ENCODE results near the gene FASN.
A peak's percentile ranks its signal among the peaks of the same experiment; 100 is the strongest.

FASN gene

DNA sequence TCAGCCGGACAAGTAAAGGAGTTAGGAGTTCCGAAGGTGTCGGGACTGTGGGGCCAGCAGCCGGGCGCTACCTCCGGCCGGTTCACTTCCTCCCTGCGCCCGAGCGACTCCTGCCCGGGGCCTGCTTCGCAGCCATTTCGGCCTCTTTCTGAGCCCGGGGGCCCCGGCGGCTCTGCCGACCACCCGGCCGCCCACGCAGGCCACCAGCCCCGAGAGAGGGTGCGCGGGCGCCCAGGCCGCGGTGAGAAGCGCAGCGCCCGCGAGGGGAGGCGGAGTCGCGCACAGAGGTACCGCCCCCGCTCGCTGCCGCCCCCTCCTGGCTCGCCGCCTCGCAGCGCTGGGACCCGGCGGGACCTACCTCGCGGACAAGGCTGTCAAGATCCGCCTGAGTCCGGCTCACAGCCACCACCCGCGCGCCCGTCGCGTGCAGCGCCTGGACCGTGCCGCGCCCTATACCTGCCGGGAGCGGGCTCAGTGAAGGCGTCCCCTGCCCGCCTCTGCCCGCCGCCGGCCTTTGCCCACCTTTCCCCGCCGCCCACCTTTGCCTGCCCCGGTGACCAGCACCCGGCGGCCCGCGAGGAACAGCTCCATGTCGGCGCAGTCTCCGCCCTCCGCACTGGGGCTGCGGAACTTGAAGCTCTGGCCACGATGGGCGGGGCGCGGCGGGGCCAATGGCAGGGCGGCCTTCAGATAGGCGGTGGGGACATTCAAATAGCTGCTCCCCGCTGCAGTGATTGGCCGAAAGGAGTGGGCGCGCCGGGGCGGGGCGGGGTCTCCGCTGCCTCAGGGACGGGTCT, 60.7 kb downstream of the FASN start, which contains the start of gene DCXR:
Gene DCXR, minus strand, starts transcription at position 606 of the 797 bp plus-strand sequence. Its CDS starts 15 bp downstream, at position 591.
- DNase-seq = peak; percentile 86 to 95

DNA sequence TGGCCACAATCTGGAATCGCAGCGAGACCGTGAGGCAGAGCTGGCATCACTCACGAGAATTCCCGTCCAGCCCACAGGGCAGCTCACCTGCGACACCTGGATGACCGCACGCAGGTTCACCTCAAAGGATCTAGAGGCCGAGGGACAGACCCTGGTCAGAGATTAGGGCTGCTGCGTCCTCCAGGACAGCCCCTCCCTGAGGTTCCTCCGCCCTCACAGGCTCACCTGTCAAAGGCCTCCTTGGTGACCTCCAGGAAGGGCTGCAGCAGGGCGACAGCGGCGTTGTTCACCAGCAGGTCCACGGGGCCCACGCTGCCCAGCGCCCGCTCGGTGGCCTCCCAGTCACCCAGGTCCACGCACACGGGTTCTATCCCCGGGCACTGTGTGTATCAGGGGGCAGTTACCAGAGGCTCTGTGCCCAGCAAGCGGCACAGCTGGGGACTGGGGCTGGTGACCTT, 61.4 kb downstream of the FASN start:
- no peak for DNase-seq

DNA sequence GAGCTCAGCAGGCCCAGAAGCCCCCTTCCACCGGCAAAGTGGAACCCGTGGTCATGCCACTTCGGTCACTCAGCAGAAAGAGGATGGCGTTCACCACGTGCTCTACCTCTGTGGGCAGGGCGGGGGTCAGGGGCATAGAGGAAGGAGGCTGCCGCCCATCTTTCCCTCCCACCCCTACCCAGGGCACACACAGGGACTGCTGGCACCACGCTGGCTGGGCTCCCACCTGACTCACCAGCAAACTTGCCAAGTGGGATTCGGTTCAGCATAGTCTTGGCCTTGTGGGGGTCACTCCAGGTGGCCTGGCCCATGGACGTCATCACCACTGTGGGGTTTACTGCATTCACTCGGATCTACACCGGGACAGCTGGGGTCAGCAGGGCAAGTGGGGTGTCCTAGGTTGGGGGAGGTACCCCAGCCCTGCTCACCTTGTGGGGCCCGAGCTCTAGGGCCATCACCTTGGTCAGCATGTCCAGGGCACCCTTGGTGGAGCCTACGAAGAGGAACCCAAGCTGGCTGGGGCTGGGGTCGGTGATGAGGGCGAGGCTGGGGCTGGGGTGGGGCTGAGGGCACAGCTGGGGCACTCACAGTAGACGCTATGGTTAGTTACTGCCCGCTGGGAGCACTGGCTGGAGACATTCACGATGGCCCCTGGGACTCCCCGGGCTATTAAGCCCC, 61.9 kb downstream of the FASN start:
- no peak for DNase-seq

DNA sequence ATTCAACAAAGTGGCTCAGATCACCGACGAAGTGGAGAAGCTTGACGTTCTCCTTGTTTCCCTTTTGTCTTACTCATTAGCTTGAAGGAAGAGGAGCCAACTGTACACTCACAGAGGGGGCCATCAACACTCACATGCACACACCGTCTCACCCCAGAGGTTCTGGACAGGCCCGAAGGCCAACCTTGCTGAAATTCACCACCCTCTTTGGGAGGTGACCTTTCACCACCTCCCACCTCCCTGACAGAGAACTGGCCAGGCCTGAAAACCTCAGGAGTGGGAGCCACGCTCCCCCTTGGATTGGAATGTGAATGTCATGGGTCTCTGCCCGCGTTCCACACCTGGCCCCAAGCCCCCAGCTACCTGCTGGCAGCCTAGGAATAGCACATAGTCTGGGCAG, 62.5 kb downstream of the FASN start:
- no peak for DNase-seq

DNA sequence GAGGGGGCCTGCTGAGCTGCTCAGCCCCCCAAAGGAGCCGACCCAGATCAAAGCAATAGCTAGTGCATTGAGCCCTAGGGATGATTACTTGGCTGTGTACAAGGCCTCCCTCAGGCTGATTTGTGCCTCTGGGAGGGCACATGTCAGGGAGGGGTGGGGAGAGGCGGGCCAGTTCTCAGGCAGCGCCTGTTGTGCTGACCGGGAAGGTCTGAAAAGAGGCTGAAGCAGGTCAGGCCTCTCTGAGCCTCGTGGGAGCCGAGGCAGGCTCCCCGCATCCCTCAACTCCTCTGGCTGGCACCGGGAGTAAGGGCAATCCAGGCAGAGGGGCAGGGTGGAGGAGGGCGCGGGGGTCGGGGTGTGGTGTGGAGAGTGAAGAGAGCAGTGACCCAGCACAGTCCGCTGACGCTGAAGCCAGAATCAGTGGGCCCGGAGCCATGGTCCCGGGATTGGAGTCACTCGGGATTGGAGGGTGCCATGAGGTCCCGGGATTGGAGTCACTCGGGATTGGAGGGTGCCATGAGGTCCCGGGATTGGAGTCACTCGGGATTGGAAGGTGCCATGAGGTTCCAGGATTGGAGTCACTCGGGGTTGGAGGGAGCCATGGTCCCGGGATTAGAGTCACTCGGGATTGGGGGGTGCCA, 63.5 kb downstream of the FASN start:
- no peak for DNase-seq

DNA sequence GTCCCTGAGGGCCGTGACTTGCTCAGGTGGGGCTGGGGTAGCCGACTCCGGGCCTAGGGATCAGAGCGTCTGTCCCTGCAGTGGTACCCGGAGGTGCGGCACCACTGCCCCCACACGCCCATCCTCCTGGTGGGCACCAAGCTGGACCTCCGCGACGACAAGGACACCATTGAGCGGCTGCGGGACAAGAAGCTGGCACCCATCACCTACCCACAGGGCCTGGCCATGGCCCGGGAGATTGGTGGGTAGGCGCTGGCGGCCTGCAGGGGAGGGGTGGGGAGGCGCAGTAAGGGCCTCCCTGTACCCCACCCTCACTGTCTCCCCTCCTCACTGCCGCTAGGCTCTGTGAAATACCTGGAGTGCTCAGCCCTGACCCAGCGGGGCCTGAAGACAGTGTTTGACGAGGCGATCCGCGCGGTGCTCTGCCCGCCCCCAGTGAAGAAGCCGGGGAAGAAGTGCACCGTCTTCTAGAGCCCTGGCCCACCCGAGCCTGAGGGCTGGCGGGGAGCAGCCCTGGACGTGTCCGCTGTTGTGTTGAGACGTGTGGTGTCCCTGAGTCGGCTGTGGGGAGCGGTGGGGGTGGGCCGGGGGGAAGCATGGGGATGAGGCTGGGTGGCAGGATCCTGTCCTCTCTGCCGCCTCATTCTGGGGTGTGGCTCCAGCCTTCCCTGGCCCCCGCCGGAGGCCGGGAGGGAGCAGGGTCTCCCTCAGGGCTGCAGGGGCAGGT, 64.5 kb downstream of the FASN start:
- no peak for DNase-seq

DNA sequence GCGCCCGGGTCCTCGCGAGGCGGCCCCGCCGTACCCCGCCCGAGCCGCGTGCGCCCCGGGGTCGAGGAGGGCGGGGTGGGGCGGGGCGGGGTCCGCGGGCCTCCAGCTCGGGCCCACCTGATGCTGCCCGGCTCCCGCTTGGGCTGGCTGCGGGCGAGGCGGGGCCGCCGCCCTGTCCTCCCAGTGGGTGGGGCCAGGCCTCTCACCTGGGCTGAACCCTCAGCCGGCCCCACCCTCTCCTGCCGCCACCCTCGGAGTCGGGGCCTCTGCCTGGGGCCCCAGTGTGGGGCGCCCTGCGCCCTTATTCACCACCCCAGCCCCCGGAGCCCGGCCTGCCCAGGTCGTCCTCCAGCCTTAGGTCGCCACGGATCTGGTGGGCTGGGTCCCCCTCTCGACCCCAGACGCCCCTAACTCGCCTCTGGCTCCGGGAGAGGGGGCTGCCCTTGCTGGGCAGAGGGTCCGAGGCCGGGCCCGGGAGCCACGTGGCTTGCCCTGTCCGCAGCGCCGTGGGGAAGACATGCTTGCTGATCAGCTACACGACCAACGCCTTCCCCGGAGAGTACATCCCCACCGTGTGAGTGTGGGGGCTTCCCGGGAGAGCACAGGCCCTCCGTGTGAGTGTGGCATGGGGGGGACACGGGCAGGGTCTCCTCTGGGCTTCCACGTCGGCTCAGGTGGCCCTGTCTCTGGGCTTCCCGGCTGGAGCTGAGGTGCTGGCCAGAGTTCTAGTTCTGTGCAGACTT, 66.0 kb downstream of the FASN start:
- DNase-seq = peak in 1 of 2 experiments; percentile 14

DNA sequence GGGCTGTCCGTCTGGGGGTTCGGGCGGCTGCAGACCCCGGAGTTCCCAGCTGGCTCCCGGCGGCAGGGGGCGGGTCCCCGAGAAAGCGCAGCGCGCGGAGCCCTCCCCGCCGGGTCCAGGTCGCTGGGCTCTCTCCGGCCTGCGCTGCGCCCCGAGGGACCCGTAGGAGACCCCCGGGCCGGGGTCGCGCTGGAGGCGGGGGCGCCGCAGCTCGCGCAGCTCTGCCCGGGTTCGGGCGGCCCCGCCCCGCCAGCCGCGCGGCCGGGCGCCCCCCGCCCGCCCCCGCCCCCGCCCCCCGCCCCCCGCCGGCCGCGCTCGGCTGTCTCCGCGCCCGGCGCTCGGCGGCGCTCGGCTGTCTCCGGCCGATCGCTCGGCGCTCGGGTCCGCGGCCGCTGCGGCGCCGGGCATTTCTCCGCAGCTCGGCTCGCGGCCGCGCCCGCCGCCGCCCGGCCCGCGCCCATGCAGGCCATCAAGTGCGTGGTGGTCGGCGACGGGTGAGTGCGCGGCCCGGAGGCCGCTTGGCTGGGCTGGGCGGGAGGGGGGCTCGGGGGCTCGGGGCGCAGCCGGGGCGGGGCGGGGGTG, 66.6 kb downstream of the FASN start, which contains the start of gene RAC3:
Gene RAC3, plus strand, starts transcription at position 376 of the 582 bp plus-strand sequence. Its CDS starts 84 bp downstream, at position 460.
- peak in 1 of 2 experiments; percentile 5 for DNase-seq

DNA sequence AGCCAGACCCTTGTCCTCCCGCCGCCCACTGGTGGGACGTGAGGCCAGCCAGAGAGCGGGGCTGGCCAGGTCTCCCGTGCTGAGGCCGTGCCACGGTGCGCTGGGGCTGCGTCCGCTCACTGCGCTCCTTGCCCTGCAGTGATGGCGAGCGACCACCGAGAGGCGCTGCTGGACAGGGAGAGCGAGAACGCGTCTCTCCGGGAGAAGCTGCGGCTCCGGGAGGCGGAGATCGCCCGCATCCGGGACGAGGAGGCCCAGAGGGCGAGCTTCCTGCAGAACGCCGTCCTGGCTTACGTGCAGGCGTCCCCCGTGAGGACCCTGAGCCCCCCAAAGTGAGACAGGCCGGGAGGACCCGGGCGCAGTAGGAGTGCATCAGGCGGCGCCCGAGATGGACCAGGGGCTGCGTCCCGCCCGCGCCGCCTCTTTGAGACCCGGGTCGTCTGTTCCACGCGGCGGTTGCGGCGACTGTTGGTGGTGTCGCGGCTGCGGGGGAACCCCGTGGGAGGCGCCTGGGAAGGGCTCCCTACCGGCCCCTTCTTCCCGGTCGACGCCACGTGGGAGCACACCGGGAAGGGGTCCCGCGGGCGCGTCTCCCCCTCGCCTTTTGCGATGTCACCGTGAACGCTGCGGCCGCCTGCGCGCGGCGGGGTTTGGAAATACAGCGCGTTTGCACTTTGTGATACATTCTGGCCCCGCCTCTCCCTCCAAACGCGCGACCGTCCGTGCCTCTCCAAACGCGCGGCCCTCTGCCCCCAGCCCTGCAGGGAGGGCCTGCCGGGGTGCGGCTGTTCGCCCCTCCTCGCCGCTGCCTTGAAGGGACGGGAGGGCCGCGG, 67.3 kb downstream of the FASN start:
- DNase-seq = peak; percentile 53 to 63

DNA sequence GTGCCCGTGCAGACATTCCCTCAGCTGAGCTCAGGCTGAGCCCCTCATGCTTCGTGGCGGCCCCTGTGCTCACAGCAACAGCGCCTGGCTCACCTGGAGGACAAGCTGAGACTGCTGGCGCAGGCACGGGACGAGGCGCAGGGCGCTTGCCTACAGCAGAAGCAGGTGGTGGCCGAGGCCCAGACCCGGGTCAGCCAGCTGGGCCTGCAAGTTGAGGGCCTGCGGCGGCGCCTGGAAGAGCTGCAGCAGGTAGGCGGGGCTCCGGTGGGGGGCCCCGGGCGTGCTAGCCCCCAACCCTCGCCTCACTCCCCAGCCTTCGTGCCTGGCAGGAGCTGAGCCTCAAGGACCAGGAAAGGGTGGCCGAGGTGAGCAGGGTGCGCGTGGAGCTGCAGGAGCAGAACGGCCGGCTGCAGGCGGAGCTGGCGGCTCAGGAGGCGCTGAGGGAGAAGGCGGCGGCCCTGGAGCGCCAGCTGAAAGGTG, 68.0 kb downstream of the FASN start:
- DNase-seq = no peak

DNA sequence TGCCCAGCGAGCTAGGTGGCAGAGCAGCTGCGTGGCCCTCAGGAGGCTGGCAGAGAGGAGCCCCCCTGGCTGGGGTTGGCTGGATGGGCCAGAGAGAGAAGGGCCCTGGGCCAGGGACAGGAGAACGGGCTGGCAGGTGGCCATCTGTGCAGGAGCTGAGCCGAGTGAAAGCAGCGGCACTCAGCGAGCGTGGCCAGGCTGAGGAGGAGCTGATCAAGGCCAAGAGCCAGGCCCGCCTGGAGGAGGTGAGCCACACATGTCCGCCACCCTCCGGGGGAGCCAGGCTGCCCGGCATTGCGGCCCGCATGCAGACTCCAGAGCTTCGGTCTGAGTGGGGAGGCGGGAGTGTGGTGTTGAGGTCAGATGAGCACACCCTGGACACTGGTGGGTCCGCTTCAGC, 68.6 kb downstream of the FASN start:
- DNase-seq = no peak

DNA sequence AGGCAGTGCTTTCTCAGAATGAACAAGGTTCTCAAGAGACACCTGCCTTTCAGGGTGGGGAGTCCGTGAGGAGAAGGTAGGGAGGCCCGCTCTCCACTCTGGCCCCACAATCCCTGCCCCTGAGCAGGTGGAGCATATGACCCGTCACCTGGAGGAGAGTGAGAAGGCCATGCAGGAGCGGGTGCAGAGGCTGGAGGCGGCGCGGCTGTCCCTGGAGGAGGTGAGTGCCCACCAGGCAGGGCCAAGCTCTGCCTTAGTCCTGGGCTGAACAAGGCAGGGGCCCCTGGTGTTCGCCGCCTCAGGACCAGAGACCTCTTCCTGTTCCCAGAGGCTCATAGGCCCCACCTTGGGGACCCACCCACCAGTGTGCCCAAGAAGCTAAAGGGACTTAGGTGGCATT, 69.1 kb downstream of the FASN start:
- DNase-seq = no peak
